Activated CD4-positive, CD25-positive, alpha-beta regulatory T cell (primary cell): ENCODE measurements around the gene SMAD3.
"Not testable (repeated sequence)": the region's sequence is repeated elsewhere in the genome, so short reads cannot be mapped to it uniquely, and the experiment has no call there.

Experiments used
- DNase-seq, 4 experiments: peaks; one replicate each; lab custom pipeline; 2025; lab: John Stamatoyannopoulos, UW

Gene SMAD3

DNA sequence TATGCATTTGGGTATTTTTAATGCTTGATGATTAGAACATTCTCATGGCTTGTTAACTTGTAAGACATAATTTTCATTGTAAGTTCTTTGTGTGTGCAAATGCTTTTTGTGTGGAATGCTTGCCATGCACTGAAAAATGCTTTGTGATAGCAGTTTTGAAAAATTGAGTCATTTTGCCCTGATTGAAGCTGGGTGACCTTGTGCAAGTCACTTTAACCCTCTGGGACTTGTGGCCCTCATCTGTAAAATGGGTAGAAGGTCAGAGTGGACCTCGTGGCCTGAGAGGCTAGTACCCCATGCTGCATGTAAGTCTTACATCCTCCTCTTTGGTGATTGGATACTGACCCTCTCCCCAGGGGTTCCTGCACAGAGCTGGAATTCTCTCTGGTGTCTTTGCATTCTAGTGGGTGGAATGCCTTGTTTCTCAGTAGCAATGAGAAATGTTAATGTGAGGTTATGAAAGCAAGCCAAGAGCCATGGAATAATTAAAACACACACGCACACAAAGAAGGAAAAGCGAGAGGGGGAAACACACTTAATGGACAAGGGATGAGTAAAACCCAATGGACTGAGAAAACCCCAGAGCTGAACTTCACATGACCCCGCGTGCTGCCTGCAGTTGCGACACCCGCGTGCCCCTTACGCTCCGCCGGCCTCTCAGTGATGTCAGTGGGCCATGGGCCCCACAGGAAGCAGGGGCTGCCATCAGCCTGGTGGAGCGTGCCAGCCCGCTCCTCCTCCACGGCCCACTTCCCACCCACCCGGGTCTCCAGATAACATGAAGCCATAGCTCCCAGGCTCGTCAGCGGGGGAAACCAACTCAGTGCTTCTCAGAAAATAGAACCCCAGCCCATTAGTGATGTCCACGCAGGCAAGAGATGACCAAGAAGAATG, 44.0 kb downstream of the SMAD3 start:
- DNase-seq = peak in 1 of 4 experiments; percentile 16

DNA sequence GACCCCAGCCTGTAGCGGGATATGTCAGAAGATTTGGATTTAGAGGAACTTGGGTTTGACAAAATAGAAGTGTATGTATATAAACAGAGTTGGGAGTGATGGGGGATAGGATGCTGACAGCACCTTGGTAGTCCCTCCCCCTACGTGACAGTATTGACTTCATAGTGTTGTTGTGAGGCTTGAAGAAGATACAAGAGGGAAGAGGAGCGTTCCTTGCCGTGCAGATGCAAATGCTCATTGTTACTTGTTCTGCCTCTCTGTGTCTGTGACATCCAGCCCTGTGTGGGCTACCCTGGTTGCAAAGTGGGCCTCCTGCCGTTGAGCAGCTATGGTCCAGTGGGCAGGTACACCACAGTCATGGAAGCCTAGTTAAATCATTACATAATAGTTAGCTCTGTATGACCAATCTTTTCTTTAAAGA, 45.0 kb downstream of the SMAD3 start:
- DNase-seq = no peak

DNA sequence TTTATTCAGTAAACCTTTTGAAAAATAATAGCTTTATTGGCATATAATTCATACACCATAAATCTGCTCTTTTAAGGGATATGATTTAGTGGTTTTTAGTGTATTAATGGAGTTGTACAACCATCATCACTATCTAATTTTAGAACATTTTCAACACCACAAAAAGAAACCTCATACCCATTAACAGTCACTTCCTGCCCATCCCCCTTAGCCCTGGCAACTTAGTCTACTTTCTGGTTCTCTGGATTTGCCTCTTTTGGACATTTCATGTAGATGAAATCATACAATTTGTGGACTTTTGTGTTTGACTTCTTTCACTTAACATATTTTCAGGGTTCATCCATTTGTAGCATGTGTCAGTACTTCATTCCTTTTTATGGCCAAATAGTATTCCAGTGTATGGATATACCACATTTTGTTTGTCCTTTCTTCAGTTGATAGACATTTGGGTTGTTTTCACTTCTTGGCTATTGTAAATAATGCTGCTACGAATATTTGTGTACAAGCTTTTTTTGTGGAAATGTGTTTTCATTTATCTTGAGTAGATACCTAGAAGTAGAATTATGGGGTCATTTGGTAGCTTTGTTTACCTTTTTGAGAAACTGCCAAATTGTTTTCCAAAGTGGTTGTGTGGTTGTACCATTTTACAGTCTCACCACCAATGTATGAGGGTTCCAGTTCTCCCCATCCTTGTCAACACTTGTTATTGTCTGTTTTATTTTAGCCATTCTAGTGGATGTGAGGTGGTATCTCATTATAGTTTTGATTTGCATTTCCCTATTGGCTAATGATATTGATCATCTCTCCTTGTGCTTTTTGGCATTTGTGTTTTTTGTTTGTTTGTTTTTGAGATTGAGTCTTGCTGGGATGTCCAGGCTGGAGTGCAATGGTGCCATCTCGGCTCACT, 45.8 kb downstream of the SMAD3 start:
- no peak for DNase-seq

- no peak for DNase-seq
Measured at GRCh38 chr15:67114046-67114445, 48.6 kb downstream of the SMAD3 start.

DNA sequence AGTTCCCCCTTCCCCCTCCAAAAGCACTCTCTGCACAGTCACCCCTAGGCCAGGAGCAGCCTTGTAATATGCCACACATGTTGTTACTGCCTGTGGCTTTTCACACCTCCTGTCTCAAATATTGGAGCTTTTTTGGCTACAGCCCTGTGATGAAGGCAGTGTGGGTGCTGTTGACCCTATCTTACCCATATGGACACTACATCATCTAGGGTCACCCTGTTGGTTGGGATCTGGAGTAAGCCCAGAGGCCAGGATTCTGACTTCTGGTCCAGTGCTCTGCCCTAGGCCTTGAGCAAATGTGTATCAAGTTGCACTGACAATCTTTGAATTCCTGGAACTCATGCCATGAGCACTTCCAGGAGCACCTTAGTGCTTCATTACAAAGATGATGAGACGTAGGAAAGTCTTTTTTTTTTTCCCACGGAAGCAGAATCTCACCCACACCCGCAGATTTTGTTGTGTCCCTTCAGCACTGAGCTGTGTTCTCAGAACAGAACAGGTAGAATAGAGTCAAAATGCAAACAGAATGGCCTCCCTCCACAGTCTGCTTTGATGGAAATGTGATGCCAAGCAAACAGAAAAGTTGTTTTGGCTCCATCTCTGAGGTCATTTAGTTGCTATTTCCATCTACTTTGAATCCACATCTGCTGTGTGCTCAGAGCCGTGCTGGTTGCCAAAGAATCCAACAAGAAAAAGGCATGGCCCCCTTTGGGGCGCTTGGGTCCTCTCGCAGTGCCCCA, 49.6 kb downstream of the SMAD3 start:
- no peak for DNase-seq

DNA sequence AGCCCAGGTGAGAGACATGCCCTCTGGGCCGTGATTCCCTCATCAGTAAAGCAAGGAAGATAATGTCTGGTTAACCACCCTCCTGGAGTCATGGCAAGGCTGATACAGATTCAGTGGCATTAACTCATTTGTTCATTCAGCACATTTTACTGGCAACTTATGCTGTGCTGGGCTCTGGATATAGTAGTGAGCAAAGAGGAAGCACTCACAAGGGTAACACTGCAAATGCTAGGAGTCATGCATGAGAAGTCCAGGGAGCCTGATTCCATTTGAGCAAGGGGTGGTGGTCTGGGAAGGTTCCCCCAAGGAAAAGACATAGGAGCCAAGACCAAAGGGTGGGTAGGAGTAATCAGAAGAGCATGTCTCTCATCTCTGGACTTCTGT, 50.2 kb downstream of the SMAD3 start:
- DNase-seq = no peak

- no peak for DNase-seq
Measured at GRCh38 chr15:67116742-67117141, 51.3 kb downstream of the SMAD3 start.

DNA sequence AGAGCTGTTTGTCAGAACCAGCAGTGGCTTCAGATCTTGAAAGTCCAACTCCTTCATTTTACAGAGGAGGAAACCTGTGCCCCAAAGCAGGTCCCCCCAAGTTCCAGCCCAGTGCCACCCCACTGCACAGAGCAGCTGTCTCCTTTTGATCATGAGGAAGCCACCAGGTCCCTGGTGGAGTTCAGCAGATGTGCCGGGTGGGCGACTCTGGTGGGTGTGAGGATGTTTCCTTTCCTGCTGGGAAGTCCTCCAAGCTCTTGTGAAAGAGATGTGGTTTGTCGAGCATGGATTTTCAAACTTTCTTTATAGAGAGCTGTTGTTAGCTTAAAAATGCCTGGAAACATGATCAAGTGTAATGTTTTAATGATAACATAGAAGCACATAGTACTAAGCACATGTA, 52.0 kb downstream of the SMAD3 start:
- no peak for DNase-seq

DNA sequence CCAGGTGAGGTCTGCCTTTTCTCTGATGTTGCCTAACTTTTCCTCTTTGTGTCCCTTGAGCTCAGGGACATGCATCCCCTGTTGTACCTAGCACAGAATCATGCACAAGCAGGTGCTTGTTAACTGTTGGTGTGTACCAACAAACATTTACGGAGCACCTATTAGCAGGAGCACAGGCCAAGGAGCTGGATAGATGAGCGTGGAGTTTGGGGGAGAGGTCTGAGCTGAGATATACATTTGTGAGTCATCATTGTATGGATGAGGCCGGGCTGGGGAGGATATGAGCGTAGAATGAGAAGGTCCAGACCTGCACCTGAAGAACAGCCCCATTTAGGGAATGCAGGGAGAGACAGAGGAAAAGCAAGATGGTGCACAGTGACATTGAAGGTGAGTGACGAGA, 53.4 kb downstream of the SMAD3 start:
- no peak for DNase-seq

DNA sequence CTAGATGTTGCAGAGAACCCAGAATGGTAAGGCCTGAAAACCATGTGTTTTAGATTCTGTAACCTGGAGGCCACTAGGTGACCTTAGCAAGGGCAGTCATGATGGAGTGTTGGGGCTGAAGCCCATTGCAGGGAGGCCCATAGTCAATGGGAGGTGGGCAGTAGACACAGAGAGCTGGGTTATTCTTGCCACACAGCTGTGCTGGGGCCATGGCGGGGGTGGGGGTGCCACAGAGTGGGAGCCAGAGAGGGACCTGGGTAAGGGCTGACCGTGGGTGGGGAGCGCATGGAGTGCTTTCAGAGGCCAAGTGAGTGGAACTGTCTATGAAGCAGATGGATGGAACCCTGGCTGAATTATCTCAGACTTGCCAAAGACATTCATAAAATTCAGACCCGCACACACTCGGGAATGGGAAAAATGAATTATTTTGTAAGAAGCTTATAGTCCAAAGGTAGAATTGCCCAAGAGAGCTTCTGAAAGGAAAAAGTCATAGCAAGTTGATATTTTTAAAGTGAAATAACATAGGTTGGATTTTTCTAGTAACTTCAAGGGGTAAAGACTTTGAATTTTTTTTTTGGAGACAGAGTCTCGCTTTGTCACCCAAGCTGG, 53.9 kb downstream of the SMAD3 start:
- no peak for DNase-seq

GRCh38 chr15:67120009-67120838, 54.8 kb downstream of the SMAD3 start:
- no peak for DNase-seq

GRCh38 chr15:67120839-67121643, 55.6 kb downstream of the SMAD3 start:
- peak; percentile 57 to 79 (median 68) for DNase-seq

DNA sequence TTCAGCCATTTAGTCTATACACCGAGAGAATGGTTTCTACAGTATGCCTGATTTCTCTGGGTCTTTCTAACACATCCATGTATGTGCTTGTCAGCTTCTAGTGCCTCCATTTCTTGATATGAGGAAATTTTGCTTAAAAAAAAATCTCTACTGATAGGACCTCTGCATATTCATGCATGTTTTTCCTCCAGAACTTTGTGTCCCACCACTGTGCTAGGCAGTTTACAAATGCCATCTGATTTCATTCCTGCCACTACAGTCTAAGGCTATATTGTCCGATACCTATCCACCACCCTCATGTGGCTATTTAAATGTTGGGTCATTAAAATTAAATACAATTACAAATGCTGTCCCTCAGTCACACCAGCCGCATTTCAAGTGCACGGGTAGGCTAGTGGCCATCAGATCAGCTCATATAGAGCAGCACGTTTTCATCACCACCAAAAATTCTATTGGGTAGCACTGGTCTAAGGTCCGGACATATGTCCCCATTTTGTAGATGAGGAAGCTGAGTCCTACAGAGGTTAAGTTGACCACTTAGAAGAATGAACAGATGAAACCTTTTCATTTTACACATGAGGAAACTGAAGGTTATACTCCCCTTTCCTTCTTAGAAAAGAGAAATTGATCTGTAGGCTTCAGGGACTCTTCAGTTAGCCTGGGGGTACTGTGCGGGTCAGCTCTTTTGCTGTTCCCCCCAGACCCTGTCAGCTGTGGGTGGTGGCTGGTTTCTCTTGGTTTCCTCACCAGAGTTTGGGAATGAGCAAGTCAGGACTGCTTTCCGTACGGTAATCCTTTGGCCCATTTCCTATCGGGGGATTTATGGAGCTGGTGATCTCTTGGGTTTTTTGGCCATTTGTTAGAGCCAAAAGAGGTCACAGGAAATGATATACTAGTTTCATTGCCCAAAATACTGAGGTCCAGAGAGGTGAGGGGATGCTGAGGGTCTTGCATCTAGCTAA, 56.5 kb downstream of the SMAD3 start:
- no peak for DNase-seq

DNA sequence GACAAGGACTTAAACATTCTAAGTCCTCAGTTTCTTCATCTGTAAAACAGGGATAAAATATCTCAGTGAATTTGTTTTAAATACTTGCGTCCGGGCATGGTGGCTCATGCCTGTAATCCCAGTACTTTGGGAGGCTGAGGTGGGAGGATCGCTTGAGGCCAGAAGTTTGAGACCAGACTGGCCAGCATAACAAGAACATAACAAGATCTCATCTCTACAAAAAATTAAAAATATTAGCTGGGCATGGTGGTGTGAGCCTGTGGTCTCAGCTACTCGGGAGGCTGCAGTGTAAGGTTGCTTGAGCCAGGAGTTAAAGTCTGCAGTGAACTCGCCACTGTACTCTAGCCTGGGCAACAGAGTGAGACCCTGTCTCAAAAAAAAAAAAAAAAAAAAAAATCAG, 57.4 kb downstream of the SMAD3 start:
- not testable (repeated sequence) for DNase-seq

DNA sequence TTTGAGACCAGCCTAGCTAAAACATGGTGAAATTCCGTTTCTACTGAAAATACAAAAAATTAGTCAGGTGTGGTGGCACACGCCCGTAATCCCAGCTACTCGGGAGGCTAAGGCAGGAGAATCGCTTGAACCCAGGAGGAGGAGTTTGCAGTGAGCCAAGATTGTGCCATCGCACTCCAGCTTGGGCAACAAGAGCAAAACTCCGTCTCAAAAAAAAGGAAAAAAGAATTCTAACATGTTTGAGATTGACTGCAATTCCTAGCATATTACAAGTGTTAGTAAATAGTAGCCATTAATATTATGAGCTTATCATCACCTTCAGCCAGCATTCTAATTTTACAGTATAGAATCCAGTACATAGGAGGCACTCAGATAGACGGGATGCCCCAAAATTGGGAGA, 57.9 kb downstream of the SMAD3 start:
- not testable (repeated sequence) for DNase-seq

DNA sequence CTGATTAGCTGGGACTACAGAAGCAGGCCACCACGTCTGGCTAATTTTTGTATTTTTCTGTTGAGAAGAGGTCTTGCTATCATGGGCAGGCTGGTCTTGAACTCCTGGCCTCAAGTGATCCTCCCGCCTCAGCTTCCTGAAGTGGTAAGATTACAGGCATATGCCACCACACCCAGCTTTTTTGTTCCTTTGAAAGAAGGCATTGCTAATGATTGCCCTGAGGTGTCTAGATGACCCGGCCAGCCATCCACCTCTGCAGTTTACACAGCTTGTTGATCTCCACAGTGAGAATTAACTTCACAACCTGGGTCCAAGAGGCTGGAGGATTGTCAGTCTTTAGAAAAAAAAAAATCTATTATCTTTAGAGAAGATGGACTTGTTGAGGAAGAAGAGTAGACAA, 58.7 kb downstream of the SMAD3 start:
- no peak for DNase-seq

DNA sequence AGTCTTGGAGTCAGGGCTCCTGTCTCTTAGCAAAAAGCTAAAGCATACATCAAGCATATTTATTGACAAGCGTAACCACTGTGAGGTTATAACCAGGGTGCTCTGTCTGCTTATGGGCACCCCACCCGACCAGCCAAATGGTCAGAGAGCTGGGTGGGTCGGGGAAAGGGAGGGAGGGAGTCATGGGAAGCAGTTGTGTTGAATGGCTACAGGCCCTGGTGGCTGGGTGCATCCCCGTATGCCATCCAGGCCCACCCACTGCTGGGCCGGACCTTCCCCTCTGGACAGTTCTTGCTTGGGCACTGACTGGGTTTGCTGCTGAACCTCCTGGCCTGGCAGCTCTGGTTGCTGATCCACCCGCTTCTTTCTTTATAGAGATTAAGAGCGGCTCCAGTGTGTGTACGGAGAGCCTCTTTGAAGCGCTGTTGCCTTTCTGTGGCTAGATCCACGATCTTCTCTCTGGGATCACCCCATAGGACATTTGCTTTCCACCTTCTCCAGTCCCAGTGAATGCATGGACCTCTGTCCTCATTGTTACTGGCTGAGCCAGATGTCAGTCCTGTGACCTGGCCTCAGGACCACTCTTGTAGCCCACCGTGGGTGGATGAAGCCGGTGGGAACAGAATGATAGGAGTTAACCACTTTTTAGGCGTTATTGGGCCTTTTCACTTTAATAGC, 59.6 kb downstream of the SMAD3 start:
- no peak for DNase-seq
